ENCODE measurements around the gene UXS1. TPM values are rescaled to one million over a fixed set of nuclear protein-coding genes. Genes with fewer than 3 reads are reported as not detected.
A peak's percentile ranks its signal among the peaks of the same experiment; 100 is the strongest.

UXS1 gene
- total RNA-seq, 5 donors from 2014 or later (not counting 1 experiment from before 2014, with no cell fraction given), result 90.8 to 167 (median 145) TPM

DNA sequence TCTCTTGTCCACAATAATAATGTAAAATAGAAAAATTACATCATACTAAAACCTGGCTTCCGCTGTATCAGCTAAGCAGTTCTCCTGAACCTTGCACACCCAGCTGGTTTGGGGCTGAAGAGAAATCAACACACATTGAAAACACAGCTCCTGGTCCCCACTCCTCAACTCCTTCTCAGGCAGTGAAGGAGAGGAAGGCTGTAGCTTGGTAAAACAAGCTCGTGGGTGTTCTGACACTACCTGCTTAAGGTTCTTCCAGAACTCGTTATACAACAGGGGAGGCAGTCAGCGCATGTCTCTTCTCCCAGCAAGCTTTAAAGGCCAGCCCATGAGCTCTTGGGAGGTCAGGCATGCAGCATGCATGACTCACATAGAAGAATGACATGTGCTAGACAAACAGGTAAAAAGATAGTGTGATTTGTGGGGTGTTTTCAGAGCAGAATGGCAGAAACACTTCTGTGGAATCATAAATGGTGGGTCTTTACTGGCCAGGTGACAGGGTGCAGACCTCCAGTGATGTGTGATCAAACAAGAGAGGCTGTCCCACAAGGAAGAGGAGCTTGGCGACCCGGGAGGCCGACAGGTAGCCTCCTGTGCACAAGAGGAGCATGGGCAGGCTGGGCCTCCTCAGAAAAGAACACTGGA is 69.1 kb downstream of the UXS1 start:
- ATAC-seq (replicated peaks in 1 of 4) (no peak), DNase-seq (no peak)
- Mint-ChIP-seq H3K36me3 (peaks cover 63% of the 10 kb centered on the region), H3K4me1 (peaks cover 18 to 30% (median 26%) of the 10 kb centered on the region in 3 donors), H3K27me3 (no peaks in the 10 kb centered on the region), H3K9me3 (no peaks in the 10 kb centered on the region), H3K4me3 (no peak overlapping the region), H3K27ac (peak overlapping the region; percentile 53 to 55)
- H3K27me3 ChIP-seq (replicated peaks in 1 of 2; ENCODE audit: control insufficient read depth in 2 of 2, extremely low read depth in 1 of 2, insufficient read depth in 2 of 2, low read length in 1 of 2), result no peaks in the 10 kb centered on the region
- ChIA-PET CTCF (no interaction called here), POLR2A (no interaction called here)
- WGBS (ENCODE audit: insufficient coverage), result 94% methylated on average over 4 of the region's 7 CpGs
- H3K4me1 ChIP-seq (ENCODE audit: control insufficient read depth in 1 of 2, extremely low read depth in 1 of 2, insufficient read depth in 2 of 2, low read length in 2 of 2), result no peaks in the 10 kb centered on the region
- H3K4me3 ChIP-seq (ENCODE audit: control insufficient read depth in 1 of 2, extremely low read depth in 1 of 2, low read length in 1 of 2), result no peak overlapping the region
- H3K36me3 ChIP-seq (ENCODE audit: control insufficient read depth in 2 of 2, extremely low read depth in 1 of 2, insufficient read depth in 1 of 2, low read length in 1 of 2), result peaks cover 7 to 91% of the 10 kb centered on the region in 2 donors
- H3K27ac ChIP-seq (ENCODE audit: low read length), result no peak overlapping the region
- no peaks in the 10 kb centered on the region for H3K9me3 ChIP-seq

DNA sequence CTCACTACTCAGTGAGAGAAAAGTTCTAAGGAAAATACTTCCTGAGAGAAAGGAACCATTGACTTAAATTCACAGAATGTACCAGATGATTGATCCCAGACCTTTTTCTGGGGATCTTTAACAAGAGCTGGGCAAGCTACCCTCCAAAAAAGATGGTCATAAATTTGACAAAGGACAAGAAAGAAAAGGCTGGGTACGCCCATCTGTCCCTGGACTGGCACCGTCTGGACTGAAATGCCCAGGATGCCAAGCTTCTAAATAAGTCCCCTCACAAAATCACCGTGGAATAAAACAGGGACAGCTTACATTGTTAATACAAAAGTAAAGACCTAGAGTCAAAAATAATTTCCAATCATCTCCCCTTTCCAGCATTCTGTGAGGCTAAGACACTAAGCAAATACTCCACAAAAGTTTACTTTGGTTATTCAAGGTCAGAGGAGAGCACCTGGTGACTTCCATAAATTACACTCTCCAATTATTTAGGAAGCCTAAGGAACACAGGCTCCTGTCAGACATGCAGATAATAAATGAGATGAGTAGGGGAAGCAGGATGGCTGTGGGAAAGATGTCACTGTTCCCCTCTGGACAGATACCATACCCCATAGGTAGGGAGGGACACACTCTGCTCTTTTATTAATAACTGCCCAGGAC is 69.9 kb downstream of the UXS1 start:
- no peaks in the 10 kb centered on the region for H3K27me3 ChIP-seq (replicated peaks in 1 of 2; ENCODE audit: control insufficient read depth in 2 of 2, extremely low read depth in 1 of 2, insufficient read depth in 2 of 2, low read length in 1 of 2)
- no peak for ATAC-seq (replicated peaks in 1 of 4)
- no peak for DNase-seq
- 100% methylated on average over 3 of the region's 3 CpGs for WGBS (ENCODE audit: insufficient coverage)
- H3K36me3 Mint-ChIP-seq, result peaks cover 59% of the 10 kb centered on the region
- no peak overlapping the region for H3K4me3 Mint-ChIP-seq
- H3K4me3 ChIP-seq (ENCODE audit: control insufficient read depth in 1 of 2, extremely low read depth in 1 of 2, low read length in 1 of 2), result no peak overlapping the region
- no peaks in the 10 kb centered on the region for H3K27me3 Mint-ChIP-seq
- H3K9me3 ChIP-seq, result no peaks in the 10 kb centered on the region
- no peaks in the 10 kb centered on the region for H3K9me3 Mint-ChIP-seq
- no peaks in the 10 kb centered on the region for H3K4me1 ChIP-seq (ENCODE audit: control insufficient read depth in 1 of 2, extremely low read depth in 1 of 2, insufficient read depth in 2 of 2, low read length in 2 of 2)
- POLR2A ChIA-PET, result interaction anchor here in 1 of 2 donors (0.7 kb wide), 1 partner anchor 58 kb away, joined by 3 read pairs; no protein-coding TSS in a partner anchor
- H3K4me1 Mint-ChIP-seq, result peaks cover 14 to 27% (median 22%) of the 10 kb centered on the region in 3 donors
- peaks cover 6 to 92% of the 10 kb centered on the region in 2 donors for H3K36me3 ChIP-seq (ENCODE audit: control insufficient read depth in 2 of 2, extremely low read depth in 1 of 2, insufficient read depth in 1 of 2, low read length in 1 of 2)
- H3K27ac ChIP-seq (ENCODE audit: low read length), result no peak overlapping the region
- CTCF ChIA-PET, result no interaction called here
- no peak overlapping the region for H3K27ac Mint-ChIP-seq

DNA sequence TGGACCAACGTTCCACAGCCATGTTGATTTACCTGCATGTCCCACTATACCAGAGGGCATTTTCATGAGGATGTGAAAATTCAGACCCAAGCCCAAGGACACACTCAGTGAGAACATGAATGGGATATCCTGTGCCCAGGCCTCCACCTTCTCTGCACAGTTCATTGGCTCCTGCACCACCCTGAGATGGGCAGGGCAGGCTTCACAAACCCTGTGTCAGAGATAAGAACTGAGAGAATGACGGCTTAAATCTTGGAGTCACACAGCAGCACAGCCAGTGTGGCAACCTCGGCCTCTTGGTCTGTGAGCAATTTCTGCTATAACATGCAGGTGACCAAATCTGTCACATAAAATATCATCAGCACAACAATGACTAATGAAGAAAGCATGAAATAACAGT is 71.9 kb downstream of the UXS1 start:
- ChIA-PET POLR2A (no interaction called here), CTCF (no interaction called here)
- Mint-ChIP-seq H3K4me3 (no peak overlapping the region), H3K36me3 (peaks cover 40% of the 10 kb centered on the region), H3K9me3 (no peaks in the 10 kb centered on the region), H3K27ac (no peak overlapping the region), H3K27me3 (no peaks in the 10 kb centered on the region), H3K4me1 (peaks cover 8 to 15% (median 11%) of the 10 kb centered on the region in 3 donors)
- Histone ChIP-seq H3K36me3 (ENCODE audit: control insufficient read depth in 2 of 2, extremely low read depth in 1 of 2, insufficient read depth in 1 of 2, low read length in 1 of 2) (peaks cover 9 to 82% of the 10 kb centered on the region in 2 donors), H3K9me3 (no peaks in the 10 kb centered on the region), H3K27me3 (replicated peaks in 1 of 2; ENCODE audit: control insufficient read depth in 2 of 2, extremely low read depth in 1 of 2, insufficient read depth in 2 of 2, low read length in 1 of 2) (no peaks in the 10 kb centered on the region), H3K27ac (ENCODE audit: low read length) (no peak overlapping the region), H3K4me3 (ENCODE audit: control insufficient read depth in 1 of 2, extremely low read depth in 1 of 2, low read length in 1 of 2) (no peak overlapping the region), H3K4me1 (ENCODE audit: control insufficient read depth in 1 of 2, extremely low read depth in 1 of 2, insufficient read depth in 2 of 2, low read length in 2 of 2) (no peaks in the 10 kb centered on the region)
- no peak for DNase-seq
- 80% methylated on average over 1 of the region's 3 CpGs for WGBS (ENCODE audit: insufficient coverage)
- no peak for ATAC-seq (replicated peaks in 1 of 4)

DNA sequence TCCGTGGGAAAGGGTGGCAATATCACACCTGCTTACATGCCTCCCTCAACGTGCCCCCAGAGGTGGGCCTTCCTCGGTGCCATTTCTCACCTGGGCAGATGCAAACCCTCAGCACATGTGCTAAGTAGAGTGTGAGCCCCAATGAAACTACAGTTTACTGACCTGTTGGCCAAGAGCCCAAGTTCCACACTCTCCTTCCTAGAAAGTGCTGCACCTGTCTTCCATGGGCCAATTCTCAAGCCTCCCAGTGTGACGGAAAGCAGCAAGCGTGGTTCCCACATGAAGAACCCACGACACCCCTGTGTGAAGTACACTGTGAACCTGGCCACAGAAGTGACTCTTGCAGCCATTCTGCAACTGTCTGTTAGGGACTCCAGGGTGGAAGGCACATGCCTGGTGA is 73.7 kb downstream of the UXS1 start:
- no peaks in the 10 kb centered on the region for H3K4me1 ChIP-seq (ENCODE audit: control insufficient read depth in 1 of 2, extremely low read depth in 1 of 2, insufficient read depth in 2 of 2, low read length in 2 of 2)
- peaks cover 10 to 82% of the 10 kb centered on the region in 2 donors for H3K36me3 ChIP-seq (ENCODE audit: control insufficient read depth in 2 of 2, extremely low read depth in 1 of 2, insufficient read depth in 1 of 2, low read length in 1 of 2)
- no peaks in the 10 kb centered on the region for H3K27me3 ChIP-seq (replicated peaks in 1 of 2; ENCODE audit: control insufficient read depth in 2 of 2, extremely low read depth in 1 of 2, insufficient read depth in 2 of 2, low read length in 1 of 2)
- ChIA-PET CTCF (no interaction called here), POLR2A (no interaction called here)
- DNase-seq (no peak), ATAC-seq (replicated peaks in 1 of 4) (no peak)
- no peaks in the 10 kb centered on the region for H3K27me3 Mint-ChIP-seq
- no peak overlapping the region for H3K4me3 Mint-ChIP-seq
- H3K9me3 ChIP-seq, result no peaks in the 10 kb centered on the region
- H3K4me1 Mint-ChIP-seq, result peaks cover 4 to 20% (median 10%) of the 10 kb centered on the region in 3 donors
- peak overlapping the region in 1 of 2 donors; percentile 61 for H3K27ac Mint-ChIP-seq
- WGBS (ENCODE audit: insufficient coverage), result 88% methylated on average over 6 of the region's 6 CpGs
- H3K36me3 Mint-ChIP-seq, result peaks cover 39% of the 10 kb centered on the region
- no peak overlapping the region for H3K4me3 ChIP-seq (ENCODE audit: control insufficient read depth in 1 of 2, extremely low read depth in 1 of 2, low read length in 1 of 2)
- H3K27ac ChIP-seq (ENCODE audit: low read length), result no peak overlapping the region
- no peaks in the 10 kb centered on the region for H3K9me3 Mint-ChIP-seq

DNA sequence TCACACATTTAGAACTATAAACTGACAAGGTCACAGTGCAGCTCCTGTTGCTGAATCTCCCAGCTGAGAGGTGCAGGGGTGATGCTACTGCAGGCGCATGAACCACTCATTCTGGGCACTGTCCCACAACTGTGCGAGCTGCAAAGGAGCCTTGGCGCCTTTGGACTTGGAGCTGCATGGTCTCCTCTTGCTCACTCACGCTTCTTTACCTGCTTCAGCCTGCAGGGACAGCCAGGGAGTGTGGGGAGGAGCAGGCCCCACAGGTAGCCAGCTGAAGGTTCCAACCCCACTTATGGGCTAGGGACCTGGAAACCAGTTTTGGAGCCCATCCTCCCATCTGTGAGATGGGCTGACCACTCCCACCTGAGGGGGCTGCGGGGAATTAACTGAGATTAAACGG is 75.0 kb downstream of the UXS1 start:
- no peaks in the 10 kb centered on the region for H3K4me1 ChIP-seq (ENCODE audit: control insufficient read depth in 1 of 2, extremely low read depth in 1 of 2, insufficient read depth in 2 of 2, low read length in 2 of 2)
- DNase-seq (no peak), ATAC-seq (replicated peaks in 1 of 4) (no peak)
- POLR2A ChIA-PET, result no interaction called here
- H3K27ac Mint-ChIP-seq, result no peak overlapping the region
- H3K27me3 ChIP-seq (replicated peaks in 1 of 2; ENCODE audit: control insufficient read depth in 2 of 2, extremely low read depth in 1 of 2, insufficient read depth in 2 of 2, low read length in 1 of 2), result no peaks in the 10 kb centered on the region
- 100% methylated on average over 6 of the region's 6 CpGs for WGBS (ENCODE audit: insufficient coverage)
- CTCF ChIA-PET, result interaction anchor here in 1 of 2 donors (0.8 kb wide), 1 partner anchor 356 kb away, joined by 3 read pairs; no protein-coding TSS in a partner anchor
- peaks cover 31% of the 10 kb centered on the region for H3K36me3 Mint-ChIP-seq
- no peaks in the 10 kb centered on the region for H3K27me3 Mint-ChIP-seq
- no peak overlapping the region for H3K4me3 ChIP-seq (ENCODE audit: control insufficient read depth in 1 of 2, extremely low read depth in 1 of 2, low read length in 1 of 2)
- H3K4me3 Mint-ChIP-seq, result no peak overlapping the region
- peaks cover 10 to 78% of the 10 kb centered on the region in 2 donors for H3K36me3 ChIP-seq (ENCODE audit: control insufficient read depth in 2 of 2, extremely low read depth in 1 of 2, insufficient read depth in 1 of 2, low read length in 1 of 2)
- H3K27ac ChIP-seq (ENCODE audit: low read length), result no peak overlapping the region
- no peaks in the 10 kb centered on the region for H3K9me3 Mint-ChIP-seq
- H3K9me3 ChIP-seq, result no peaks in the 10 kb centered on the region
- H3K4me1 Mint-ChIP-seq, result peaks cover 0 to 22% (median 5%) of the 10 kb centered on the region in 3 donors

DNA sequence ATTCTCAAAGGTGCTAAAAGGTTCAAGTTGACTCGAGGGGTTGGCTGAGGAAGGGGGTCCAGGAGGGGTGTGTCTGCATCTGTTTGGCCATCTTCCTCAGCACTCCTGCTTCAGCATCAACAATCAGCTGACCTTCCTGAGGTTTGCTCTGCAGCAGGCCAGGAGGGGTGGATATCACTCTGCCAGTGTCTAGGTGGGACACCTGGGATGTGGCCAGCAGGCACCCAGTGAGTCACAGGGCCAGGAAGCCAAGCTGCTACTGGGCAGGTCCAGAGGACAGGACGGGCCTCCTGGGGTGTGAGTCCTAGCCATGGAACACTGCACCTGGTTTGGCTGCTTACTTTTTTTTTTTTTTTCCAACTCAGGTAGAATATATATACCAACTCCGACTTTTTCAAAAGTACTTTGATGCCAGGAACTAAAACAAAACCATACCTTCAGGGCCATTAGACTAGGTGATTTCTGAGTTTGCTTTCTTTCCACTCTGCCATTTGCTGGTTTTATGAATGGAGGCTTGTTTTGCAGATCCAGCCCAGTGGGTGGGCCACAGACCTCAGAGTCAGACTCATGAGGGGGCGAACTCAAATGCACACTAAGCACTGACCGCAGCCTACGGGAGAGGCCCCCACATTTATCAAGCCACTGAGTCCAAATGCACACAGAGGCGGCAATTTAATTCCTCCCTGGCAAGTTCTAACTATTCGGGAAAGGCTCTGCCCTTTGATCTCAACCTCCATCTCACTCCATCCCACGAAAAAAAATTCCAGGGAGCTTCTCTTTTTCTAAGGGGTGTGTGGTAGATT is 76.0 kb downstream of the UXS1 start:
- Mint-ChIP-seq H3K36me3 (peaks cover 26% of the 10 kb centered on the region), H3K9me3 (no peaks in the 10 kb centered on the region), H3K27me3 (no peaks in the 10 kb centered on the region), H3K4me3 (no peak overlapping the region), H3K4me1 (peaks cover 0 to 22% (median 5%) of the 10 kb centered on the region in 3 donors), H3K27ac (peak overlapping the region in 1 of 2 donors; percentile 19)
- DNase-seq (no peak), ATAC-seq (replicated peaks in 1 of 4) (no peak)
- 83% methylated on average over 3 of the region's 9 CpGs for WGBS (ENCODE audit: insufficient coverage)
- peaks cover 10 to 76% of the 10 kb centered on the region in 2 donors for H3K36me3 ChIP-seq (ENCODE audit: control insufficient read depth in 2 of 2, extremely low read depth in 1 of 2, insufficient read depth in 1 of 2, low read length in 1 of 2)
- no peaks in the 10 kb centered on the region for H3K27me3 ChIP-seq (replicated peaks in 1 of 2; ENCODE audit: control insufficient read depth in 2 of 2, extremely low read depth in 1 of 2, insufficient read depth in 2 of 2, low read length in 1 of 2)
- H3K27ac ChIP-seq (ENCODE audit: low read length), result no peak overlapping the region
- POLR2A ChIA-PET, result no interaction called here
- CTCF ChIA-PET, result interaction anchor here in 1 of 2 donors (0.8 kb wide), 1 partner anchor 355 kb away, joined by 3 read pairs; no protein-coding TSS in a partner anchor
- no peaks in the 10 kb centered on the region for H3K4me1 ChIP-seq (ENCODE audit: control insufficient read depth in 1 of 2, extremely low read depth in 1 of 2, insufficient read depth in 2 of 2, low read length in 2 of 2)
- H3K4me3 ChIP-seq (ENCODE audit: control insufficient read depth in 1 of 2, extremely low read depth in 1 of 2, low read length in 1 of 2), result no peak overlapping the region
- H3K9me3 ChIP-seq, result no peaks in the 10 kb centered on the region

Measured in T-cell (primary cell).